Hepatocyte (in vitro differentiated cells): ENCODE data around the gene NEXN.

Experiments
- CTCF ChIP-seq: fragments of 200-600 bp; sonication (generic); IDR thresholded peaks from 2 replicates; pipeline ENCODE4 v1.5.1; 2016; ENCODE audit warnings: antibody characterized with exemption, mild to moderate bottlenecking; ENCODE audit not compliant: poor library complexity
- EZH2 ChIP-seq: fragments of 200-600 bp; sonication (generic); IDR thresholded peaks from 2 replicates; pipeline ENCODE4 v1.6.1; 2016; ENCODE audit warnings: antibody characterized with exemption, mild to moderate bottlenecking, borderline replicate concordance
- EZH2phosphoT487 ChIP-seq: fragments of 200-600 bp; sonication (generic); IDR thresholded peaks from one replicate; pipeline ENCODE4 v1.6.1; 2018; ENCODE audit warnings: antibody characterized with exemption, mild to moderate bottlenecking, low read depth, moderate library complexity; ENCODE audit not compliant: unreplicated experiment, severe bottlenecking

- TF ChIP-seq CTCF: no peak
- no peak for TF ChIP-seq EZH2phosphoT487
- TF ChIP-seq EZH2: no peak
These were observed 98.4 kb downstream of the NEXN start for GRCh38 chr1:77986810-77987209.
